Stimulated activated naive CD8-positive, alpha-beta T cell treated with anti-CD3 and anti-CD28 coated beads, Interleukin-15, Interleukin-2, amounts not matched to agents 100 ng/mL and 50 ng/mL, for 24 hours (primary cell): ENCODE measurements around the gene TTLL10.

ENCODE experiments used
- H3K27ac Mint-ChIP-seq: one replicate; pipeline ENCODE4 v1.8.0; 2021; ENCODE audit warnings: mild to moderate bottlenecking, mixed read lengths
- H3K27me3 Mint-ChIP-seq: one replicate; pipeline ENCODE4 v1.8.0; 2021; ENCODE audit warnings: mixed read lengths
- H3K36me3 Mint-ChIP-seq: one replicate; pipeline ENCODE4 v1.8.0; 2021; ENCODE audit warnings: low read depth, mixed read lengths
- H3K4me1 Mint-ChIP-seq: one replicate; pipeline ENCODE4 v1.8.0; 2021; ENCODE audit warnings: low read depth, mixed read lengths
- H3K4me3 Mint-ChIP-seq: one replicate; pipeline ENCODE4 v1.8.0; 2021; ENCODE audit warnings: mild to moderate bottlenecking, mixed read lengths
- H3K9me3 Mint-ChIP-seq: one replicate; pipeline ENCODE4 v1.8.0; 2021; ENCODE audit warnings: mixed read lengths

TTLL10 gene

GRCh38 chr1:1237874-1238701 is 64.4 kb downstream of the TTLL10 start:
- H3K4me1 Mint-ChIP-seq = peaks cover 15% of the 10 kb centered on the region
- H3K36me3 Mint-ChIP-seq = peaks cover 15% of the 10 kb centered on the region
- no peak overlapping the region for H3K27ac Mint-ChIP-seq
- no peak overlapping the region for H3K4me3 Mint-ChIP-seq
- no peaks in the 10 kb centered on the region for H3K27me3 Mint-ChIP-seq
- H3K9me3 Mint-ChIP-seq = no peaks in the 10 kb centered on the region

- Mint-ChIP-seq H3K4me1 (peaks cover 10% of the 10 kb centered on the region), H3K36me3 (peaks cover 10% of the 10 kb centered on the region), H3K27me3 (no peaks in the 10 kb centered on the region), H3K4me3 (no peak overlapping the region), H3K27ac (no peak overlapping the region), H3K9me3 (no peaks in the 10 kb centered on the region)
These were observed 65.1 kb downstream of the TTLL10 start for GRCh38 chr1:1238702-1239178.

- H3K4me1 Mint-ChIP-seq = peaks cover 6% of the 10 kb centered on the region
These were observed 65.5 kb downstream of the TTLL10 start for GRCh38 chr1:1239227-1239613.

GRCh38 chr1:1239614-1240347 is 66.1 kb downstream of the TTLL10 start:
- H3K36me3 Mint-ChIP-seq = peaks cover under 1% of the 10 kb centered on the region
- H3K9me3 Mint-ChIP-seq = no peaks in the 10 kb centered on the region
- no peak overlapping the region for H3K27ac Mint-ChIP-seq
- no peak overlapping the region for H3K4me3 Mint-ChIP-seq
- no peaks in the 10 kb centered on the region for H3K4me1 Mint-ChIP-seq
- no peaks in the 10 kb centered on the region for H3K27me3 Mint-ChIP-seq

More at GRCh38 chr1:1239227-1239613, 65.5 kb downstream of the TTLL10 start:
- H3K36me3 Mint-ChIP-seq = peaks cover 5% of the 10 kb centered on the region
- no peak overlapping the region for H3K27ac Mint-ChIP-seq
- H3K4me3 Mint-ChIP-seq = no peak overlapping the region
- no peaks in the 10 kb centered on the region for H3K27me3 Mint-ChIP-seq
- no peaks in the 10 kb centered on the region for H3K9me3 Mint-ChIP-seq

GRCh38 chr1:1240348-1240732 is 66.7 kb downstream of the TTLL10 start:
- no peak overlapping the region for H3K27ac Mint-ChIP-seq
- H3K27me3 Mint-ChIP-seq = no peaks in the 10 kb centered on the region
- no peaks in the 10 kb centered on the region for H3K9me3 Mint-ChIP-seq
- H3K36me3 Mint-ChIP-seq = no peaks in the 10 kb centered on the region
- H3K4me1 Mint-ChIP-seq = no peaks in the 10 kb centered on the region
- H3K4me3 Mint-ChIP-seq = no peak overlapping the region

- Mint-ChIP-seq H3K27ac (no peak overlapping the region), H3K4me1 (no peaks in the 10 kb centered on the region), H3K36me3 (no peaks in the 10 kb centered on the region), H3K9me3 (no peaks in the 10 kb centered on the region), H3K27me3 (no peaks in the 10 kb centered on the region), H3K4me3 (no peak overlapping the region)
These were observed 67.3 kb downstream of the TTLL10 start for GRCh38 chr1:1240822-1241587.

GRCh38 chr1:1241588-1242219 is 68.0 kb downstream of the TTLL10 start:
- H3K9me3 Mint-ChIP-seq = no peaks in the 10 kb centered on the region
- no peak overlapping the region for H3K4me3 Mint-ChIP-seq
- H3K27me3 Mint-ChIP-seq = no peaks in the 10 kb centered on the region
- H3K27ac Mint-ChIP-seq = no peak overlapping the region
- H3K4me1 Mint-ChIP-seq = no peaks in the 10 kb centered on the region
- H3K36me3 Mint-ChIP-seq = no peaks in the 10 kb centered on the region

GRCh38 chr1:1242461-1243265 is 69.0 kb downstream of the TTLL10 start:
- Mint-ChIP-seq H3K27ac (no peak overlapping the region), H3K9me3 (no peaks in the 10 kb centered on the region), H3K4me3 (no peak overlapping the region), H3K4me1 (no peaks in the 10 kb centered on the region), H3K27me3 (no peaks in the 10 kb centered on the region), H3K36me3 (no peaks in the 10 kb centered on the region)

GRCh38 chr1:1243266-1243660 is 69.6 kb downstream of the TTLL10 start:
- H3K4me3 Mint-ChIP-seq = no peak overlapping the region
- H3K36me3 Mint-ChIP-seq = no peaks in the 10 kb centered on the region
- H3K27ac Mint-ChIP-seq = no peak overlapping the region
- H3K27me3 Mint-ChIP-seq = no peaks in the 10 kb centered on the region
- no peaks in the 10 kb centered on the region for H3K4me1 Mint-ChIP-seq
- no peaks in the 10 kb centered on the region for H3K9me3 Mint-ChIP-seq

GRCh38 chr1:1243807-1244191 is 70.1 kb downstream of the TTLL10 start:
- Mint-ChIP-seq H3K27ac (no peak overlapping the region), H3K36me3 (no peaks in the 10 kb centered on the region), H3K9me3 (no peaks in the 10 kb centered on the region), H3K4me1 (no peaks in the 10 kb centered on the region), H3K4me3 (no peak overlapping the region), H3K27me3 (no peaks in the 10 kb centered on the region)

GRCh38 chr1:1244192-1244811 is 70.6 kb downstream of the TTLL10 start:
- no peaks in the 10 kb centered on the region for H3K27me3 Mint-ChIP-seq
- no peaks in the 10 kb centered on the region for H3K36me3 Mint-ChIP-seq
- no peak overlapping the region for H3K27ac Mint-ChIP-seq
- H3K9me3 Mint-ChIP-seq = no peaks in the 10 kb centered on the region
- no peaks in the 10 kb centered on the region for H3K4me1 Mint-ChIP-seq
- no peak overlapping the region for H3K4me3 Mint-ChIP-seq

GRCh38 chr1:1245178-1245816 is 71.6 kb downstream of the TTLL10 start:
- Mint-ChIP-seq H3K4me3 (no peak overlapping the region), H3K9me3 (no peaks in the 10 kb centered on the region), H3K36me3 (no peaks in the 10 kb centered on the region), H3K27me3 (no peaks in the 10 kb centered on the region), H3K27ac (no peak overlapping the region), H3K4me1 (peaks cover 8% of the 10 kb centered on the region)

- Mint-ChIP-seq H3K27me3 (no peaks in the 10 kb centered on the region), H3K27ac (no peak overlapping the region), H3K9me3 (no peaks in the 10 kb centered on the region), H3K4me1 (peaks cover 15% of the 10 kb centered on the region), H3K36me3 (no peaks in the 10 kb centered on the region), H3K4me3 (no peak overlapping the region)
These were observed 72.3 kb downstream of the TTLL10 start for GRCh38 chr1:1245817-1246576.
